Hematopoietic multipotent progenitor cell treated with erythropoietin and hydrocortisone succinate and interleukin-3 and kit ligand, for 15 days (in vitro differentiated cells): ENCODE measurements around the gene CERT1.

Source experiments
- DNase-seq: peaks from one replicate; pipeline ENCODE4 v3.0.0-alpha.2; 2015; ENCODE audit warnings: low spot score

CERT1 gene

DNA sequence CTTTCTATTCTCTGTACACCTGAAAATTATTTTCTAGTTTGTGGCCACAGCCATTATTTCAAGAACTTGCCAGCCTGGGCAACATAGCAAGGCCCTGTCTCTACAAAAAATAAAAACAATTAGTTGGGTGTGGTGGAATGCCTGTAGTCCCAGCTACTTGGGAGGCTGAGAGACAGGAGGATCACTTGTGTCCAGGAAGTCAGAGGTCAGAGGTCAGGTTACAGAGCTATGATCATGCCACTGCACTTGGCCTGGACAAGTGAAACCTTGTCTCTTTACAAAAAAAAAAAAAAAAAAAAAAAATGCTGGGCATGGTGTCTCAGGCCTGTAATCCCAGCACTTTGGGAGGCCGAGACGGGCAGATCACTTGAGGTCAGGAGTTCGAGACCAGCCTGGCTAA, 116.2 kb downstream of the CERT1 start:
- no peak for DNase-seq

DNA sequence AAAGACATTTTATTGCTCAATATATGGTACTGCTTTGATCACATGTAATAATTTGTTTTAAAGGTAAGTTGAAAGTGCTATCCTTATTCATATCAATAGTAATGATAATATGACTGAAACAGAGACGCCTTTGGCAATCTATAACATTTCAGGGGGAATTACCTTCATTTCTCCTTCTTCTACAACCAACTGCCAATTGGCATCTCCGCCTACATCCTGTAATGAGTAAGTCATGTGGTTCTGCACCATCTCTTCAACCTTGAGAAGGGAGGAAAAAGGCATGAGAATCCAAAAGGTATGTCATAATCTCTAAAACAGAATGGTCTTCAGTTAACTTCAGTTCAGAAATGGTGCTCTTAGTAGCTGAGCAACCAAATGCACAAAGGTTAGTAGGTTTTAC, 122.0 kb downstream of the CERT1 start:
- DNase-seq = no peak

DNA sequence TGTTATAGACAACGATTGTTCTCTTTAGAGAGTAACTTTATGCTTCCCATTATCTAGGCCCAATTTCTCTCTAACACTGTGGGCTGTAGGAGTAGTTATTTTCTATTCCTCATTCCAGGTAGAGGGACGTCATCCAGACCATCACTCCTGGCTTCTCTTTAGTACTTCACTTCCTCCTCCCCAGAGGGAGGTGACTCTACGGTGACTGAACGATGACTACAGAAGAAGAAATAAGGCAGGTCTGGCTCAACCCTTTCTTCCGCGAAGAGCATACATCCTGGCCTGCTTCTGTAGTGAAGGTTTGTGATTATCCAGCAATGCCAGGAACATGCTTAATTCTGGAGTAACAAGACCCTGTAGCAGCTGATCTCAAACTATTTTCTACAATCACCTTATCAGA, 123.6 kb downstream of the CERT1 start:
- no peak for DNase-seq

DNA sequence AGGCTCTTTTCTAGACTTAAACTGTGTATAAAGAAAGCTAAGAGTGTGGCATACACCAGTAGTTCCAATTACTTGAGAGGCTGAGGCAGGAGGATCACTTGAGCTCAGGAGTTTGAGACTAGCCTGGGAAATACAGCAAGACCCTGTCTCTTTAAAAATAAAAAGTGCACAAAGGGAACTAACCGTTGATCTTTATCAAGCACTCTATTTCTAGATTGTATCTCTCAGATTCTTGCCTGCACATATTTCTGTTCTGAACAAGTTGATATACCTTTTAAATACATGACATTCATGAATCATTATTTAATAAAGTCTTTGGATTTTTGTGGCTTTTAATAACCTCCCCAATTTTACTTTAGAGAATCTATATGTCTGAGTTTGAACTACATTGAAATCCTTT, 127.2 kb downstream of the CERT1 start:
- DNase-seq = no peak

DNA sequence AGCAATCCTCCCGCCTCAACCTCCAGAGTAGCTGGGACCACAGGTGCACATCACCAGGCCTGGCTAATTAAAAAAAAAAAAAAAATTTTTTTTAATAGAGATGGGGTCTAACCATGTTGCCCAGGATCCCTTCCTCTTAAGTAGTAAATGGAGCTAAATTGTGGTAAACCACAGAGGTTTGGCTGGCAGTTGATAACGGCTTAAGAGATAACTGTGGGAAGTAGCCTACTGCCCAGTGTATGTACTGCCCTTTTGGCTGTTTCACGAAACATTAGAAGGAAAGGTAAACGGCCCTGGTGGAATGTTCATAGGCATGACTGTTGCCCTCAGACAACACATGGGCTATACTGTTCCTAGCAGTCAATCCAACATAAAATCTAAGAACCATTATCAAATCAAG, 130.0 kb downstream of the CERT1 start:
- DNase-seq = no peak

DNA sequence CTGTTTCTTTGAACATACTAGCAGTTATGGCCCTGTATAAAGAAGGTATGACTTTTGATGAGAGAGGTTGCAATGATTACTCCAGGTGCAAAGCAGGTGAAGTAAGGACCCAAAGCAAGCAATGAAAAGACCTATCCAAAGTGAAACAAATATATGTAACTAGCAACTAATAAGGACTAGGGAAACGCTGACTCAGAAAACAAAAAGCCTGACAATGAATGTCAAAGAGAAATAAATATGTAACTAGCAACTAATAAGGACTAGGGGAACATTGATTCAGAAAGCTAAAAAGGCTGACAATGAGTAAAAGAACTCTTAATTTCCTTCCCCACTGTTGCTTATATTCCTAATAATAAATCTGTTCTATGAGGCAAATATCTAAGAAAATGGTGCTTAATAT, 131.3 kb downstream of the CERT1 start:
- DNase-seq = no peak

DNA sequence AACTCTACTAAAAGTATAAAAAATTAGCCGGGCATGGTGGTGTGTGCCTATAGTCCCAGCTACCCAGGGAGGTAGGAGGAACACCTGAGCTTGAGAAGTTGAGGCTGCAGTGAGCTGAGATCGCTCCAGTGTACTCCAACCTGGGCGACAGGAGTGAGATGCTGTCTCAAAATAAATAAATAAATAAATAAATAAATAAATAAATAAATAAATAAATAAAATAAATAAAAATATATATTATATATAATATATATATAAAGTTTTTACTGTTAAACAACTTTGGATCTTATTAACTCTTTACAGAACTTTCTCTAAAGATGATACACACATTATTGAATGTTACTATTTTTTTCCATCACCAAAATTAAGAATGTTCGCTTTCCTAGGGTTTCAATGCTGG, 136.0 kb downstream of the CERT1 start:
- no peak for DNase-seq

DNA sequence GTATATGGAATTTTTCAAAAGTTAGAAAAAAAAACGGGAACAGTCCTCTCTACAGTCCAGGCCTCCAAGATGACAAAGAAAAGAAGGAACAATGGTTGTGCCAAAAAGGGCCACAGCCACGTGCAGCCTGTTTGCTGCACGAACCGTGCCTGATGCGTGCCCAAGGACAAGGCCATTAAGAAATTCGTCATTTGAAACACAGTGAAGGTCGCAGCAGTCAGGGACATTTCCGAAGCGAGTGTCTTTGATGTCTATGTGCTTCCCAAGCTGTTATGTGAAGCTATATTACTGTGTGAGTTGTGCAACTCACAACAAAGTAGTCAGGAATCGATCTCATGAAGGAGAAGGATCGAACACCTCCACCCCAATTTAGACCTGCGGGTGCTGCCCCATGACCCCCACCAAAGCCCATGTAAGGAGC, 137.0 kb downstream of the CERT1 start:
- DNase-seq = no peak

DNA sequence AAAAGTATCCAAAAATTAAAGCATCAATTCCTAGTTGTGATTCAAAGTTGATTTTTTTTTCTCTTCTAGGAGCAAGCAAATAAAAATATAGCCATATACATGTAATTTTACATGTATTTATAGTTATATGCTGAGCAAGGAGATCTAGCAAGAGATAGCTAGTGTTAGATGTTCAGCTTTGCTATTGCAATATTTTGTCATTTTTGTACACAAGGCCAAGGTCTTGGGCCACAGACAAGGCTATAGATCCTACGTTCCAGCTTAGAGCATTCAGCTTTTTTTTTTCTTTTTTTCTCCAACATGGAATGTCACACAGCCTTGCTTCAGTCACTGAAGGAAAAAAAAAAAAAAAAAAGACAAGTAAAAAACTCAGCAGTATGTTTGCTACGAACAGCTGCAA, 137.6 kb downstream of the CERT1 start:
- DNase-seq = no peak

DNA sequence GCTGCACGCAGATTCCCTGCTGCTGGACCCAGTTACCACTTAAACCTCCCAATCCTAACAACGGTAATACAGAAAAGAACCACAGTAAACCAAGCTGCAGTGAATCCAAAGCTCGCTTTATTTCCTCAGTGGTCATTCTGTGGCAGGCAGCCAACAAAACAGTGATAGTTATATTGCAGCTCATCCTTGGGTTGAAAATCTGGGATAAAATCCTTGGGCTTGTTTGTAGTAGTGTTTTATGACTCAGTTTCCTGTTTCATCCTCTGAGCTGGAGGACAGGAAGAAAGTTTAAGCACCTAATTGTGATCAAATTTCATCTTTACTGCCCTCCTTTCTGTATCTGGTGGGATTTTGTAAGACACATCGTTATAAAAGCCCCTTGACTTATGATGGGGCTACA, 143.0 kb downstream of the CERT1 start:
- no peak for DNase-seq

DNA sequence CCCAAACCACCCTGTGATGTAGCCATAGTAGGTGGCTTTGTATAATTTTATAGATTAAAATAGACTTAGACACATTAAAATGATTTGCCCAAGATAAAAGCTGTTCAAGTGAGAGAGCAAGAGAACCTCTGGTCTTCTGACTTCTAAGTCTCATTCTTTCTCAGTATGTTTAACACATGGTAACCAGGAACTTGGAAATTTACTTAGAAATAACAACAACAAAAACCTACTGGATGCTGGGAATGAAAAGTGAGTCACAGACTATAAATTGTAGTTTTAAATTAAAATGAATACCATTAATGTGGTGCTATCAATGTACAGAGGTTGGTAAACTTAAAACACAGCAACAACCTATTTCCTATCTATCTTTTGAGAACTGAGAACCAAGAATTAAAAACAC, 144.0 kb downstream of the CERT1 start:
- DNase-seq = no peak

DNA sequence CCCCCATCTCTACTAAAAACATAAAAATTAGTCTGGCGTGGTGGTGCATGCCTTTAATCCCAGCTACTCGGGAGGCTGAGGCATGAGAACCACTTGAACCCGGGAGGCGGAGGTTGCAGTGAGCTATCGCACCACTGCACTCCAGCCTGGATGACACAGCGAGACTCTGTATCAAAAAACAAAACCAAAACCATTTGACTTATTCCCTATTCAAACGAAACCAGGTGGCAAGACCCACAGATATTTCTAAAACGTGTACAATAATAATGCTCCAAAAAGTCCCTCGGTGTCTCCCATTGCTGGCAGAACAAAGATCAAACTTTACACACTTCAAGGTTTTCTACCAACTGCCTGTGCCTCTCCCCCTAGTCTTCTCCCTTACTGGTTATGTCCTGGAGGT, 144.6 kb downstream of the CERT1 start:
- no peak for DNase-seq

DNA sequence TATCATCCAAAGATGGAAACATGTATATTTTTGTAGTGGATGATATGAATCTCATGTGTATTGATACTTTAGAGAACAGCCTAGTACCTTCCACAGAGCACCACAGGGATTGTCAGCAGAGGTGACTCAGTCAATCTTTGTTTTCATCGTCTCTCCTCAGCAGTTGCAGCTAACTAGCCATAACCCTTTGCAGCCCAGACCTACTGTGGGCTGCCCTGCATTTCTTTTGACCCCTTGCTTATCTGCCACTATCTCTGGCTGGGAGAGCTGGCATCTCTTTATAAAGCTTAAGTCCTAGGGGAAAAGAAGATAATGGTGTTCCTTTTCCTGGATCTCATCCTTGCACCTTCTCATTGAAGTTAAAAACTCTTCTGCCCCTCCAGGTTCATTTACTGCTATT, 145.7 kb downstream of the CERT1 start:
- no peak for DNase-seq

DNA sequence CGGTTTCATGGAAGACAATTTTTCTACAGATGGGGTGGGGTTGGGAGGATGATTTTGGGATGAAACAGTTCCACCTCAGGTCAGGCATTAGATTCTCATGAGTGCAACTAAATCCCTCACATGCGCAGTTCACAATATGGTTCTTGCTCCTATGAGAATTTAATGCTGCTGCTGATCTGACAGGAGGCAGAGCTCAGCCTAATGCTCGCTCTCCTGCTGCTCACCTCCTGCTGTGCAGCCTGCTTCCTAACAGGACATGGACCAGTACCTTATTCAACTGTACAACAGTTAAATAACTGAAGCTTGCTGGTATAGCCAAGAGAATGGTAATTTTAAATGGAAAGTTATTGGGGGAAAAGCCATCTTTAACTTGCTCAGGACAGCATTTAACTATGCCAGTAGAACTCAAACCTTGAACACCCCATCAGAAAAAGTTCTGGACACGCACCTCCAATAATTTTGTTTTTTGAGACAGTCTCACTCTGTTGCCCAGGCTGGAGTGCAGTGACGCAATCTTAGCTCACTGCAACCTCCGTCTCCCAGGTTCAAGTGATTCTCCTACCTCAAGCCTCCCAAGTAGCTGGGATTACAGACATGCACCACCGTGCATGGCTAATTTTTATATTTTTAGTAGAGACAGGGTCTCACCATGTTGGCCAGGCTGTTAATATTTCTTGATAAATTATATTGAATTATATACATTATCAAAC, 146.7 kb downstream of the CERT1 start:
- no peak for DNase-seq

DNA sequence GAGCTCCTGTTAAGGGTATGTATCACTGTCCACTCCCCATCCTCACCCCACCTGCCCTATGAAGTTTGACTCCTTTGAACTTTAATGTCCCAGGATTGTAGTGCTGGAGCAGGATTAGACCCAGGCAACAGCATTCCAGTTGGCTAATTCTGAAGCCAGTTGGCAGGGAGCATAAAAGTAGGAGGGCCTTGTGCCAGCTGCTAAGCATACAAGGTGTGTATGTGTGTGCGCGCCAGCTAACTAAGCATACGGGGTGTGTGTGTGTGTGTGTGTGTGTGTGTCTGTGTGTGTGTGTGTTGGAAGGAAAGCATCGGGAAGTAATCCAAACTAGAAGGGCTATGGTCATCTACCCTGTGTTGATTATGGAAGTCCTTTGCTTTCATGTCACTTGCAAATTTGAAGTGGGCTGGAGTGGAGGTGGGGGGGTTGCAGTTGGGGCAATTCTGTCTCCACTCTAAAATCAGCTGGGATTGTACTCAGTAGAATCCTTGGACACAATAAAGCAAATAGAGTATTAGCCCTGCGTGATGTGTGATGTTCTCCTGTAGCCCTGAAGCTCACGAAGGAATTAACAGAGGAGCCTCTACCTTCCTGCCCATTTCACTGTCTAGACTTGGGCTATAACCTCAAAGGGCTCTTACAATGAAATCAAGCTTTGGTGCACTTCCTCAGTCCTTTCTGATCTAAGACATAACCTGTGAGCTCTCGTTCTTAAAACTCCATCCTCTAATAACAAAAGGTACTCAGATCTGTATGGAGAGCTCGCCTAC, 147.5 kb downstream of the CERT1 start:
- no peak for DNase-seq

DNA sequence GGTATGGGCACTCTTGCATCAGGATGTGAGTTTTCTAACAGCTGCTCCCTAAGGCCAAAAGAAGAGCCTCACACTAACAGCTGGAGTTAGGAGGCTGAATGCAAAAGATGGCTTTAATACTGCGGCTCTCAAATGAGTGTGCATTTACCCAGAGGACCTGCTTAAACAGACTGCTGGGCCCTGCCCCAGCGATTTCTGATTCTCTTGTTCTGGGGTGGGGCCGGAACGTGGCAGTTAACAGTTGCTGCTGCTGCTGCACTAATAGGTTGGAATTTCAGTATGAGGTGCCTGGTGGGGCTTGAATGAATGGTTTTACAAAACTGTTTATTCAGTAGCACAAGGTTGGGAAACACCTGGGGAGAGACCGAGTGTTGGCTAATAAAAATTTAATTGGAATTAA, 148.3 kb downstream of the CERT1 start:
- no peak for DNase-seq

DNA sequence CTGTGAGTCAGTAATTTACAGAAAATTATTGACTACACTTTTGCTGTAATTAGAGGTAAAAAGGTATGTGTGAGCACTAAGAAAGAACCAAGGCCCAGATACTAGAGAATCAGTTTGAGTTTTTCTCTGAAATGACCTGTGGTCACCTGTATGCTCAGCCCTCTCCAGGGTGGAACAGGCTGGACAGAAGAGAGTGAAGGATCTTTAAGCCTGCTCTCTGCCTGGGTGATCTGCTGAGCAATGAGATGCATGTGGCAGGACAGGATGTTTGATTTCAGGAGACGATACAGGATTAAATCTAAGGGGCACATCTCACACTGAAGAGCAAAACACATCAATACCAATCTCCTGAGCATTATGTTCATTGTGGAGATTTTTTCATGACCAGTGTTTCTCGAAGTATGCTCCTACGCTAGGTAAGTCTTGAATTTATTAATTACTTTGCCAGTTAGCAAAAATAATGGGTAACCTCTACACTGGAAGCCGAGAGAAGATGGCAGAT, 148.9 kb downstream of the CERT1 start:
- DNase-seq = no peak

DNA sequence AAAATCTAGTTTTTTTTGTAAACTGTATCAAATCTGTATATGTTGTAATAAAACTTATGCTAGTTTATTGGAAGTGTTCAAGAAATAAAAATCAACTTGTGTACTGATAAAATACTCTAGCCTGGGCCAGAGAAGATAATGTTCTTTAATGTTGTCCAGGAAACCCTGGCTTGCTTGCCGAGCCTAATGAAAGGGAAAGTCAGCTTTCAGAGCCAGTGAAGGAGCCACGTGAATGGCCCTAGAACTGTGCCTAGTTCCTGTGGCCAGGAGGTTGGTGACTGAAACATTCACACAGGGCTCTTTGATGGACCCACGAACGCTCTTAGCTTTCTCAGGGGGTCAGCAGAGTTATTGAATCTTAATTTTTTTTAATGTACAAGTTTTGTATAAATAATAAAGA, 150.1 kb downstream of the CERT1 start:
- no peak for DNase-seq

DNA sequence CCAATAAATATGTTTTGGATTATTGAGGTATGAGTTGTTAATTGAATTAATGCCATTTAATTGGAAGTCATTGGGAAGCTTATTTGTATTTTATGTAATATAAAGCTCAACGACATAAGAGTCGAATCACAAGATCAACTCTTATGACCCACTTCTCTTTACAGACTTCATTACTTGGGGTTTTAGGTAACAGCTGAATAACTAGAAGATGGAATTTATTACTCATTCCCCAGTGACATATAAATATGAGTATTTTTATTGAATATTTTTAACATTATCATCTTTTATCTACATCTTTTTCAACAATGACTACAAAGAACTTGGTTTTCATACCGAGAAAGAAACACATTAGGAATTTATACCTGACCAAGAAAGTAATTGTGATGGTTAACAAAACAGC, 153.3 kb downstream of the CERT1 start:
- no peak for DNase-seq

DNA sequence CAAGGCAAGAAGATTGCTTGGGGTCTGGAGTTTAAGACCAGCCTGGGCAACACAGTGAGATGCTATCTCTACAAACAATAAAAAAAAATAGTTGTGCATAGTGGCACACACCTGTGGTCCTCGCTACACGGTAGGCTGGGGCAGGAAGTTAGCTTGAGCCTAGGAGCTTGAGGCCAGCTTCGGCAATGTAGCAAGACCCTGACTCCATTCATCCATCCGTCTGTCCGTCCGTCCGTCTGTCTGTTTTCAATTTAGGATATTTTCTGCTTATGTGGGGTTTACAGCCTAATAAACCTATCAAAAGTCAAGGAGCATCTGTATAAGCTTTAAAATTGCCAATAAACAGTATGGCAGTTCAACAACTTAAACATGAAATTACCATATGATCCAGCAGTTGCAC, 154.7 kb downstream of the CERT1 start:
- no peak for DNase-seq

DNA sequence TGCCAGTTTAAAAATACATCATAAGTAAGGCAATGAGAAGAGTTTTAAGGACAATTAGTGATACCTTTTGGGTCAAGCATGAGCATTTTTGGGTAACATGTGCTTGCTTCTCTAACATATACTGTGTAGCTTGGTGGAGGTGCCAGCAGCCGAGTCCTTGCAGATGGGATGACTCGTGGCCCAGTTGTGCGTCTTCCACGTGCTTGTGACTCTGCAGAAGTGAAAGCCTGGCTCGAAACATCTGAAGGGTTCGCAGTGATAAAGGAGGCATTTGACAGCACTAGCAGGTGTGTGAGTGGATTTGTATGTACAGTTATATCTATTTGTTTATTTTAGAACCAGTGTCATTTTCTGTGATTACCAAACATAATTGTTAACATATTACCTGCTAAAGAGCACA, 156.2 kb downstream of the CERT1 start:
- DNase-seq = no peak

DNA sequence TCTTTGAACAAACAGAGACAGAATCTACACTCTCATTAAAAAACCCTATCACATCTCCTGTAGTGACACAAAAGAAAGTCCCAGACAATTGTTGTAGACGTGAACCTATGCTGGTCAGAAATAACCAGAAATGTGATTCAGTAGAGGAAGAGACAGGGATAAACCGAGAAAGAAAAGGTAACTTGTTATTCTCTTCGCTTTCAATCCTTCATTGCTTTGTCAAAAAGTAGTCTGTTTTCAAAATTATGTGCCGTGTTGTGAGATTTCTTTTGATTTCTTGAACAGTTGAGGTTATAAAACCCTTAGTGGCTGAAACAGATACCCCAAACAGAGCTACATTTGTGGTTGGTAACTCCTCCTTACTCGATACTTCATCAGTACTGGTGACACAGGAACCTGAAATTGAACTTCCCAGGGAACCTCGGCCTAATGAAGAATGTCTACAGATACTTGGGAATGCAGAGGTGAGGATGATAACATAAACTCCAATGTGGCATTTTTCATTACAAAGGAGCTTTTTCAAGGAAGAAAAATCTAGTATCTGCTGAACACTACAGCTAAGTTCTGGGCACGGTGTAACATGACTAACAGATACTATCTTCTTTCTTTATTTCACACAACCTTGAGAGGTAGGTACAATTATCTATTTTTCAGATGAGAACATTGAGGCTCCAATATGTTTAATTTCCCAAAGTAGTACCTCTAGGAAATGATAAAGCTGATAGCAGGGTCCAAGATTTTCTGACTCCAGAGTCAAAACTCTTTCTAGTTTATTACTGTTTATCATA, 160.1 kb downstream of the CERT1 start:
- no peak for DNase-seq

DNA sequence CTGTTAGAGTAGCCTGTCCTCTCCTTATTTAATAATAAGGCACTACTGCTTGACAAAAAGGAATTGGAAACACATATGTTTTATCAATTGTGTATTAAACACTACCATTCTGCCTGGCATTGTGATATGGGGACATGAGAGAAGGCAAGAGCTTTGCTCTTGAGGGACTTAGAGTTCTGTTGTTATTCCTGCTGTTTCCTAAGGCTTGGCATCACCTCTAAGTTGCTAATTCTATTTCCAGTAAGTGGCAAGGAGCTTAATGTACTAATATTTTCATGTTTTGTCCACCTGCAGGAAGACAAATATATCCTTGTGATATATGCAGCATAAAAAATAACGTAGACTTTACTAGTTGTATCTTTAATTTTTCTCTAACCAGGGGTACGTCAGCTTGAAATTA, 161.8 kb downstream of the CERT1 start:
- DNase-seq = no peak
